NCI-H1105 treated with DMSO at 0.1 percent for 48 hours (cell line): ENCODE data around the gene MMP25.
"Not testable (repeated sequence)": the region's sequence is repeated elsewhere in the genome, so short reads cannot be mapped to it uniquely, and the experiment has no call there.

Experiments used
- DNase-seq: peaks from one replicate; lab custom pipeline; 2025; lab: John Stamatoyannopoulos, UW

MMP25 gene

GRCh38 chr16:3055734-3056115 is 9.4 kb downstream of the MMP25 start:
- not testable (repeated sequence) for DNase-seq

- no peak for DNase-seq
These were observed 10.2 kb downstream of the MMP25 start for GRCh38 chr16:3056336-3057180.

GRCh38 chr16:3057181-3058138 is 11.1 kb downstream of the MMP25 start:
- DNase-seq = no peak

GRCh38 chr16:3058139-3059030 is 12.0 kb downstream of the MMP25 start:
- DNase-seq = peak; percentile 8

GRCh38 chr16:3059041-3059722 is 12.8 kb downstream of the MMP25 start:
- peak; percentile 44 for DNase-seq

- DNase-seq = no peak
These were observed 13.4 kb downstream of the MMP25 start for GRCh38 chr16:3059723-3060242.

- DNase-seq = no peak
These were observed 14.2 kb downstream of the MMP25 start for GRCh38 chr16:3060339-3061127.

- DNase-seq = no peak
These were observed 16.2 kb downstream of the MMP25 start for GRCh38 chr16:3062553-3062952.

- DNase-seq = no peak
These were observed 17.4 kb downstream of the MMP25 start for GRCh38 chr16:3063625-3064386.

GRCh38 chr16:3065069-3065741 is 18.8 kb downstream of the MMP25 start, which contains the start of gene IL32:
Gene IL32, plus strand, starts transcription at chr16:3065640. Its CDS starts 172 bp downstream, at chr16:3065812.
- no peak for DNase-seq

- no peak for DNase-seq
These were observed 19.5 kb downstream of the MMP25 start for GRCh38 chr16:3065742-3066439.

- no peak for DNase-seq
These were observed 20.0 kb downstream of the MMP25 start for GRCh38 chr16:3066440-3066748.

GRCh38 chr16:3068487-3068886 is 22.1 kb downstream of the MMP25 start:
- no peak for DNase-seq

- not testable (repeated sequence) for DNase-seq
These were observed 22.8 kb downstream of the MMP25 start for GRCh38 chr16:3069146-3069545.

GRCh38 chr16:3070608-3071111 is 24.3 kb downstream of the MMP25 start:
- DNase-seq = no peak

GRCh38 chr16:3071655-3072054 is 25.3 kb downstream of the MMP25 start:
- DNase-seq = no peak

GRCh38 chr16:3072148-3072547 is 25.8 kb downstream of the MMP25 start:
- not testable (repeated sequence) for DNase-seq
